CD4-positive, alpha-beta T cell treated with Interleukin-6 at 100 ng/mL for 8 hours (primary cell): ENCODE measurements around the gene TNFRSF19.

ENCODE experiments used
- DNase-seq: peaks from one replicate; pipeline ENCODE4 v3.0.0-alpha.2; 2020; ENCODE audit warnings: mixed read lengths, low spot score

TNFRSF19 gene

DNA sequence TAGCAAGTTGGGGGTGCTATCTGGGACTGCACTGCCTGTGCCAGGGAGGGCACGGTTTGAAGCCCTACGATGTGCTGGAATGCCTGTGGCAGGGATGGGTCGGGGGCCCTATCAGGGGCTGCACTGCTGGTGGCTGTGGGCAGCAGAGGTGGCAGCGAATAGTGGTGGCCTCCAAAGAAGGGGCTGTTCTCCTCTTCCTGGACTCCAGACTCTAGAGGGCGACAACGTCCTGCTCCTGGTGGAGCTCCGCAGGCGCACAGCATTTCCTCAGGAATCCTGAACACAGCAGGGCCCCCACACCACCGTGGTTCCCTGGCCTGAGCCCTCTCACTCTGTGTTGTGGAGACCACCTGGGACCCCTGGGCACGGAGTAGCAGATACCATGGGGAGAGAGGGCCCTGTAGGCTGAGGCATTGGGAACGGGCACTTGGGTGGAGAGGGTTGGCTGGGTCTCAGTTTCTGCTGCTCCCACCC lies 145.6 kb downstream of the TNFRSF19 start:
- DNase-seq = no peak

DNA sequence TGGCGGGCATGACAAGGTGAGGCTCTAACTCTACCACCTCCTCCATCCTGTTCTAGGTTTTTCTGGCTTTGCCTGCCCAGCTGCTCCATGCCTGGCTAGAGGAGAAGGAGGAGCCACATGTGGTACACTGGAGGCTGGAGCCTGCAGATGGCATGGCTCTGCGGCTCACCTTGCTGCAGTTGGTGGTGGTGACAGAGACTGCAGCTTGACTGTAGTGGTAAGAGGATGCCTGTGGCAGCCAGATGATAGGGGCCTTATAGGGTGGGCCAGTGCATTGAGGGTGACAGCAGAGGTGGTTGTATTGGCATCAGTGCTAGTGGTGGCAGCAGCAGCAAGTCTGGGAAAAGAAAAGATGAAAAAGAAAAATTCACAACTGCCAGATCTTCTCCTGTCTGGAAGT lies 146.2 kb downstream of the TNFRSF19 start:
- no peak for DNase-seq

DNA sequence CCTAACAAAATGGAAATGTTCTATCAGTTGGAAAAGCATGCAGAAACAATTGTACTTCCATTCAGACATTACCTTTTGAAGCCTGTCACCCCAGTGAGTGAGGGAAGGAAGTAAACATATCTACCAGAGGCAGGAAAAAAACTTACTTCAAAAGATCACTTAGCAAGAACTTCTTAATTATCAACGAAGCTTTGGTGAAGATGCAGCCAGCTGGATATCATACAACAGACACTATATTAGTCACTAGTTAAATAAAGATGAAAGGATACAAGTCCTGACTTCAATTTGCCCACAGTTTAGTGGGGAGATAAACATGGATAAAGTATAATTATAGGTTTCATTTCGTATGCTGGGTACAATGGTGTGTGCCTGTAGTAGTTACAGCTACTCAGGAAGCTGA lies 148.8 kb downstream of the TNFRSF19 start:
- no peak for DNase-seq

DNA sequence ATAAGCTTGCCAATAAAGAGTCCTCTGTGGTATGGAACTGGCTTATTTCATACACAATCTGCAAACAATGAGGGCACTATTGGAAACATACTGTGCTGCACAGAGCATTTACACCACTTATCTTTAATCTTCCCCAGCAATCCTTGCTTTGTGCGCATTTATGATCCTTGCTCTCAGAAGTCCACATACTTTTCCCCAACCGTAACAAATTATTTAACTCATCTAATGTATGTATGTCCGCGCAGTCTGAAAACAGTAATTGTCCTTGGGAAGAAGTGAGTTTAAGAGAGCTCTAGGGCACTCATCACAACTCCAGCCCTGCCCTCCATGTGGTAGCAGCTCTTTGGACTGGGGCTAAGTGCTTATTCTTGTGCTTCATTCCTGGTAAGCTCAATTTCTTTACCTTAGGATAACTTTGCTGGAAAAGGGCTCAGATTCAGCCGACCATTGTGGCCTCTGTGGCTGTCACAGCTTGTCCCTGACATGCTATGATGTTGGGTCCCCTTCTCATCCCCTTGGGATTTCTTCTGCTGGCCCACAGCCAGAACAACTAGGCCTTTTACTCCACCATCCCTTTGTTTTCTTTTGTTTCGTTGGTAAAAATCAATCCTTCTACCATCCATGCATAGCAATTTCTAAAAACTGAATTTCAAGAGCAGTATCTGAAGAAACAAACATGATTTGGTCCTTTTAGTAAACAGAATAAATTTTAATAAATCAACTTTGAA lies 152.7 kb downstream of the TNFRSF19 start:
- no peak for DNase-seq

DNA sequence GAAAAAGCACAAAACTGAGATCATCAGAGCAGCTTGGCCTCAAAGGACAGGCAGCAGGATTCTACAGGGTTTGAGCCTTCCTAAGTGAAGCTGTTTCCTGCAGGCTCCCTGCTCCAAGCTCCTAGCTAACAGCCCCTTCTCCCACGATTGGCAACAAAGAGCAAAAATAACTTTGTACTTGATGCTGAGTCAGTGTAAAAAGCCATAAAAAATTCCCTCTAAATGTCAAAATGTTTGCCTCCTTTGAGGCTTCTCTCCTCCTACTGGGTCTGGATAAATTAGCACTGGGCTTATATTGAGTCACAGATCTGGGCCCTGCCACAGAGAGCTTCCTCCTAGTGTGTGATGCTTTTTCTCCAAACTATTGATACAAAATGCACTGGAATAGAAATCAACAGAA lies 153.3 kb downstream of the TNFRSF19 start:
- no peak for DNase-seq

DNA sequence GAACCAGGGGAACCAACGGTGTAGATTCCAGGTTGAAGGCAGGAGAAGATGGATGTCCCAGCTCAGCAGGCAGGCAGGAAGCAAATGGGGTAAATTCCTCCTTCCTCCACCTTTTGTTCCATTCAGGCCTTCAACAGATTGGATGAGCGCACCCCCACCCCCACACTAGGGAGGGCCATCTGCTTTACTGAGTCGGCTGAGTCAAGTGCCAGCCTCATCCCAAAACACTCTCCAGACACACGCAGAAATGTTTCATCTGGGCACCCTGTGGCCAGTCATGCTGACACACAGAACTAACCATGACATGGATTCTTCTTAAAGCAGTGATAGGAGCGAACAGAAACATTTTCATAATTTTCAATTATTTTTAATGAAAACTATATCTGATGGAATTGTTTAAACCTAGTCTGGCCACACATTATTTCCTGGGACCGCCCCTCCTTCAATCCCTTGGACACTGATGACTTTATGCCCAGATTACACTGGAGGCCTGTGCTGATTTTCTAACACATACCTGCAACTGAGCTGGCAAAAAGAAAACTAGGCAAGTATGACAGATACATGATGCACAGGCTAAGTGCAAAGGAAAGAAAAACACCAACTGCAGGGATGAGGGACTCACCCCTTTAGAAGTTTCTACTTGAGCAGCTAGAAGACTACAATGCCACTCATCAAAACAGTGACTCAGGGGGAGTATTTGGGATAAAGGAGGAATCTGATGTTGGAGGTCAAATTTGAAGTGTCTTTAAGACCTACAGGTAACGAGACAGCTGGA lies 154.2 kb downstream of the TNFRSF19 start:
- DNase-seq = no peak
